HepG2 (cell line): Measurements from ENCODE around the gene HMGB4. TPM values are rescaled to one million over a fixed set of nuclear protein-coding genes. Genes with fewer than 3 reads are reported as not detected.

ENCODE experiments used
- ATAC-seq: fragments of 200-7000 bp; cut with Tn5 transposase; 3 replicates; pipeline ENCODE4 v1.9.1; 2020; ENCODE audit warnings: mild to moderate bottlenecking, moderate library complexity
- BruUV-seq: library from RNA; stranded (reverse); fragments of 400-500 nt; replicated peaks from 2 replicates; lab custom pipeline; 2021; lab: Mats Ljungman, UMichigan
- CTCF ChIA-PET: fragments of 300-600 bp; formaldehyde crosslinking; extraction: SDS; loops from one replicate; lab custom pipeline; 2021; ENCODE audit warnings: low total read pairs, inconsistent platforms, low intra/inter-chr PET ratio; lab: Yijun Ruan, JAX
- POLR2A ChIA-PET: fragments of 350-600 bp; sonication (Branson Sonifier 250); formaldehyde crosslinking; loops from one replicate; lab custom pipeline; 2020; ENCODE audit warnings: antibody characterized with exemption, inconsistent platforms; lab: Yijun Ruan, JAX
- DNase-seq: peaks from one replicate; pipeline ENCODE4 v3.0.0-alpha.2; 2015; ENCODE audit warnings: low spot score
- FAIRE-seq: peaks from 3 replicates; lab custom pipeline; 2011; peaks lifted over from hg19 to GRCh38; lab: Jason Lieb, UNC
- H2AFZ ChIP-seq: one replicate; pipeline ENCODE4 v1.6.1; 2011; ENCODE audit warnings: low read length, inconsistent platforms
- H3K27ac ChIP-seq: fragments of 300-600 bp; 3 replicates; pipeline ENCODE4 v1.8.0; 2011; ENCODE audit warnings: mixed run types, mild to moderate bottlenecking, mixed read lengths, low read length, inconsistent platforms; ENCODE audit not compliant: insufficient read depth; ENCODE audit errors: extremely low read length
- H3K27me3 ChIP-seq, 2 experiments: fragments of 200-600 bp in 1 of 2; 2 replicates in 1 of 2; 3 replicates in 1 of 2; pipeline versions ENCODE4 v1.6.0 to v1.8.0; 2011; ENCODE audit warnings: low read length in 2 of 2, mild to moderate bottlenecking in 2 of 2, moderate library complexity in 2 of 2, inconsistent platforms in 1 of 2; ENCODE audit not compliant: insufficient read depth in 2 of 2, control insufficient read depth in 1 of 2
- H3K36me3 ChIP-seq, 2 experiments: fragments of 200-600 bp in 1 of 2; replicated peaks in 1 of 2; 2 replicates in 1 of 2; 3 replicates in 1 of 2; pipeline versions ENCODE4 v1.5.1 to v1.8.0; 2011; ENCODE audit warnings: low read length in 2 of 2, inconsistent platforms in 1 of 2; ENCODE audit not compliant: insufficient read depth in 2 of 2, control insufficient read depth in 1 of 2
- H3K4me1 ChIP-seq: 2 replicates; pipeline ENCODE4 v1.5.1; 2012; ENCODE audit warnings: low read length, inconsistent platforms; ENCODE audit not compliant: insufficient read depth
- H3K4me2 ChIP-seq: 2 replicates; pipeline ENCODE4 v1.6.0; 2011; ENCODE audit warnings: low read depth, low read length, inconsistent platforms
- H3K4me3 ChIP-seq, 3 experiments: fragments of 200-600 bp in 1 of 3; sonication (generic), shearing (Covaris generic) in 1 of 3; replicated peaks in 1 of 3; 2 replicates each; pipeline ENCODE4 v1.5.1; 2011 to 2016; ENCODE audit warnings: low read length in 3 of 3, inconsistent platforms in 2 of 3, low read depth in 2 of 3, mild to moderate bottlenecking in 2 of 3, control low read depth in 1 of 3, mixed read lengths in 1 of 3; ENCODE audit not compliant: insufficient read depth in 1 of 3
- H3K79me2 ChIP-seq: one replicate; pipeline ENCODE4 v1.6.1; 2011; ENCODE audit warnings: low read length, inconsistent platforms; ENCODE audit not compliant: insufficient read depth
- H3K9ac ChIP-seq: 2 replicates; pipeline ENCODE4 v1.6.0; 2011; ENCODE audit warnings: mild to moderate bottlenecking, low read depth, low read length, inconsistent platforms; ENCODE audit not compliant: insufficient read depth
- H3K9me3 ChIP-seq: 2 replicates; pipeline ENCODE4 v1.5.1; 2012; ENCODE audit warnings: mild to moderate bottlenecking, low read length
- H4K20me1 ChIP-seq: 2 replicates; pipeline ENCODE4 v1.6.0; 2011; ENCODE audit warnings: inconsistent platforms, mild to moderate bottlenecking, low read length, moderate library complexity; ENCODE audit not compliant: insufficient read depth
- HHEX ChIP-seq: IDR thresholded peaks from 2 replicates; pipeline ENCODE4 v1.6.1; 2016; ENCODE audit warnings: control low read depth
- HINFP ChIP-seq: sonication (generic); formaldehyde crosslinking; IDR thresholded peaks from 2 replicates; pipeline ENCODE4 v1.4.0; 2020; ENCODE audit warnings: low read depth, mild to moderate bottlenecking, missing genetic modification reagents
- IRF2 ChIP-seq: IDR thresholded peaks from 2 replicates; pipeline ENCODE4 v1.6.1; 2018; ENCODE audit warnings: missing genetic modification reagents, missing compliant biosample characterization
- NFE2 ChIP-seq: sonication (generic); formaldehyde crosslinking; IDR thresholded peaks from 2 replicates; pipeline ENCODE4 v1.4.0; 2020; ENCODE audit warnings: missing genetic modification reagents
- SP2 ChIP-seq: sonication (generic); formaldehyde crosslinking; IDR thresholded peaks from 2 replicates; pipeline ENCODE4 v1.5.1; 2020; ENCODE audit warnings: mild to moderate bottlenecking, missing genetic modification reagents
- TEAD2 ChIP-seq: sonication (generic); formaldehyde crosslinking; IDR thresholded peaks from 2 replicates; pipeline ENCODE4 v1.9.0; 2021; ENCODE audit warnings: missing genetic modification reagents
- THYN1 ChIP-seq: sonication (generic); formaldehyde crosslinking; IDR thresholded peaks from 2 replicates; pipeline ENCODE4 v1.8.1; 2023; ENCODE audit warnings: low read depth, mild to moderate bottlenecking, moderate library complexity, missing genetic modification reagents, borderline replicate concordance
- ZFP37 ChIP-seq: sonication (generic); formaldehyde crosslinking; IDR thresholded peaks from 2 replicates; pipeline ENCODE4 v1.4.0; 2020; ENCODE audit warnings: missing genetic modification reagents, borderline replicate concordance
- ZNF564 ChIP-seq: sonication (generic); formaldehyde crosslinking; IDR thresholded peaks from 2 replicates; pipeline ENCODE4 v1.8.1; 2023; ENCODE audit warnings: mild to moderate bottlenecking, missing genetic modification reagents
- ZNF672 ChIP-seq: sonication (generic); formaldehyde crosslinking; IDR thresholded peaks from 2 replicates; pipeline ENCODE4 v1.8.1; 2022; ENCODE audit warnings: missing genetic modification reagents
- ZNF776 ChIP-seq: sonication (generic); formaldehyde crosslinking; IDR thresholded peaks from 2 replicates; pipeline ENCODE4 v1.4.0; 2020; ENCODE audit warnings: mild to moderate bottlenecking, missing genetic modification reagents
- WGBS: methylation state at CpG from one replicate; pipeline ENCODE4 v1.1.6; 2017; ENCODE audit warnings: low lambda C conversion rate; 5-methylcytosine and 5-hydroxymethylcytosine counted together
- in situ Hi-C: cut with HindIII; loops from 2 replicates; pipeline ENCODE4 v1.10.0; 2017; ENCODE audit warnings: low pct_unique_long_range_greater_than_20kb; ENCODE audit not compliant: extremely low pct_ligation_motif_present
- intact Hi-C: fragments of 100-400 bp; cut with micrococcal nuclease; formaldehyde crosslinking; loops from one replicate; pipeline ENCODE4 v1.10.0; 2022; ENCODE audit not compliant: unreplicated experiment
- polyA plus RNA-seq, 8 experiments: library from polyadenylated mRNA; depleted of rRNA in 3 of 8; stranded (reverse) in 7 of 8; unstranded in 1 of 8; fragments of >200 nt; fragmentation: Illumina TruSeq in 4 of 8; extraction: Trizol in 4 of 8; gene quantifications; 2 replicates each; pipeline versions ENCODE4 v1.2.1 to v1.2.3, GENCODE V29; 2011 to 2016; ENCODE audit warnings: low read depth in 4 of 8, missing spikeins in 1 of 8, mixed read lengths in 1 of 8; ENCODE audit not compliant: insufficient read depth in 1 of 8
- total RNA-seq, 5 experiments: library from RNA; depleted of rRNA; stranded (reverse); fragments of >200 nt; fragmentation: Illumina TruSeq; extraction: Trizol; gene quantifications; 2 replicates each; pipeline ENCODE4 v1.2.3, GENCODE V29; 2016; ENCODE audit warnings: low read depth in 1 of 5
- TF ChIP-seq, protein P1 (sequence below): sonication (generic); formaldehyde crosslinking; IDR thresholded peaks from 2 replicates; pipeline ENCODE4 v1.5.1; 2020; ENCODE audit warnings: missing genetic modification reagents, mild to moderate bottlenecking, borderline replicate concordance
- TF ChIP-seq, protein P2 (sequence below): sonication (generic); formaldehyde crosslinking; conservative IDR thresholded peaks from 2 replicates; pipeline ENCODE4 v1.4.0; 2020; ENCODE audit warnings: missing genetic modification reagents

HMGB4 gene
- total and polyA plus RNA-seq, 2 of the 13 experiments (the other 11 are each of a cell fraction or from before 2014, with no cell fraction given), result not detected

- Histone ChIP-seq H3K36me3 (no peaks in the 10 kb centered on the region), H2AFZ (no peak overlapping the region), H3K4me3 (no peak overlapping the region), H3K79me2 (no peaks in the 10 kb centered on the region), H3K9ac (no peak overlapping the region), H3K27me3 (no peaks in the 10 kb centered on the region), H4K20me1 (no peaks in the 10 kb centered on the region), H3K4me2 (no peak overlapping the region), H3K27ac (no peak overlapping the region), H3K4me1 (no peaks in the 10 kb centered on the region), H3K9me3 (no peaks in the 10 kb centered on the region)
- intact Hi-C loops, result no loop called here
- DNase-seq (no peak), FAIRE-seq (no peak), ATAC-seq (no peak)
- 41% methylated on average over 5 of the region's 6 CpGs for WGBS
- no TSS peak for BruUV-seq
- ChIA-PET POLR2A (no interaction called here), CTCF (no interaction called here)
- in situ Hi-C loops, result no loop called here
- no peak for TF ChIP-seq TEAD2 (CRISPR knock-in tag)
- TF ChIP-seq, all 625 proteins: peak for 0
These were observed 38.8 kb downstream of the HMGB4 start for GRCh38 chr1:33902486-33903209.

DNA sequence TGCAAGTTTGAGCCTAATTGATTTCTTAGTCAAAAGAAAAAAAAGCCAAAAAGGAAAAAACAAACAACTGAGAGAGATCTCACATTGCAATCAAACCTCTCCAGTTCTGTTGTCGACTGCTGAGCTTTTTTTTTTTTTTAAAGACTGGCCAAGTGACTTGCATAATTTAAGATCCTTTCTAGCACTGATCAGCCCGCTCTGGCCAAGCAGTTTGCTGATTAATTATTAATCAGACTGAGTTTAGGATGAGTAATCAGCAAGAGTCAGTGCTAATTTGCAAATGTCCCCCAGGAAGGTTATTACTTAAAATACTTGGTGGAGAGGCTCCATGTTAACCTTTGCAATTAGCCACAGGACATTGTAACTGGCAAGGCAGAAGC, 39.3 kb downstream of the HMGB4 start:
- H3K4me3 ChIP-seq, result no peak overlapping the region
- intact Hi-C loops (no loop called here), in situ Hi-C loops (no loop called here)
- H3K27me3 ChIP-seq, result peaks cover 0 to 2% of the 10 kb centered on the region in 2 experiments; a peak in 1 of 5 replicates
- ChIA-PET POLR2A (no interaction called here), CTCF (no interaction called here)
- H3K9ac ChIP-seq, result no peak overlapping the region
- BruUV-seq, result no TSS peak
- WGBS, result 0% methylated on average over 2 of the region's 2 CpGs
- FAIRE-seq, result no peak
- H3K4me2 ChIP-seq, result no peak overlapping the region
- no peak overlapping the region for H2AFZ ChIP-seq
- no peaks in the 10 kb centered on the region for H3K36me3 ChIP-seq
- H3K27ac ChIP-seq, result no peak overlapping the region
- no peak for DNase-seq
- no peaks in the 10 kb centered on the region for H3K9me3 ChIP-seq
- no peaks in the 10 kb centered on the region for H3K4me1 ChIP-seq
- no peaks in the 10 kb centered on the region for H3K79me2 ChIP-seq
- no peak for ATAC-seq
- H4K20me1 ChIP-seq, result no peaks in the 10 kb centered on the region
- TF ChIP-seq, protein P1, sequence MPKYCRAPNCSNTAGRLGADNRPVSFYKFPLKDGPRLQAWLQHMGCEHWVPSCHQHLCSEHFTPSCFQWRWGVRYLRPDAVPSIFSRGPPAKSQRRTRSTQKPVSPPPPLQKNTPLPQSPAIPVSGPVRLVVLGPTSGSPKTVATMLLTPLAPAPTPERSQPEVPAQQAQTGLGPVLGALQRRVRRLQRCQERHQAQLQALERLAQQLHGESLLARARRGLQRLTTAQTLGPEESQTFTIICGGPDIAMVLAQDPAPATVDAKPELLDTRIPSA (CRISPR knock-in tag), result no peak
- TF ChIP-seq HINFP (CRISPR knock-in tag) (no peak), ZNF564 (CRISPR knock-in tag) (no peak), SP2 (CRISPR knock-in tag) (no peak), ZNF672 (CRISPR knock-in tag) (no peak), IRF2 (no peak), NFE2 (CRISPR knock-in tag) (no peak), THYN1 (CRISPR knock-in tag) (no peak), ZNF776 (CRISPR knock-in tag) (no peak), ZFP37 (CRISPR knock-in tag) (no peak), HHEX (CRISPR knock-in tag) (no peak)
- TF ChIP-seq, protein P2, sequence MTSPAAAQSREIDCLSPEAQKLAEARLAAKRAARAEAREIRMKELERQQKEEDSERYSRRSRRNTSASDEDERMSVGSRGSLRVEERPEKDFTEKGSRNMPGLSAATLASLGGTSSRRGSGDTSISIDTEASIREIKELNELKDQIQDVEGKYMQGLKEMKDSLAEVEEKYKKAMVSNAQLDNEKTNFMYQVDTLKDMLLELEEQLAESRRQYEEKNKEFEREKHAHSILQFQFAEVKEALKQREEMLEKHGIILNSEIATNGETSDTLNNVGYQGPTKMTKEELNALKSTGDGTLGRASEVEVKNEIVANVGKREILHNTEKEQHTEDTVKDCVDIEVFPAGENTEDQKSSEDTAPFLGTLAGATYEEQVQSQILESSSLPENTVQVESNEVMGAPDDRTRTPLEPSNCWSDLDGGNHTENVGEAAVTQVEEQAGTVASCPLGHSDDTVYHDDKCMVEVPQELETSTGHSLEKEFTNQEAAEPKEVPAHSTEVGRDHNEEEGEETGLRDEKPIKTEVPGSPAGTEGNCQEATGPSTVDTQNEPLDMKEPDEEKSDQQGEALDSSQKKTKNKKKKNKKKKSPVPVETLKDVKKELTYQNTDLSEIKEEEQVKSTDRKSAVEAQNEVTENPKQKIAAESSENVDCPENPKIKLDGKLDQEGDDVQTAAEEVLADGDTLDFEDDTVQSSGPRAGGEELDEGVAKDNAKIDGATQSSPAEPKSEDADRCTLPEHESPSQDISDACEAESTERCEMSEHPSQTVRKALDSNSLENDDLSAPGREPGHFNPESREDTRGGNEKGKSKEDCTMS (CRISPR knock-in tag), result no peak
